B cell (primary cell): ENCODE data around the gene ATXN1.

Experiments
- CTCF ChIP-seq: fragments of 200-600 bp; IDR thresholded peaks from one replicate; pipeline ENCODE4 v1.8.0; 2022; ENCODE audit warnings: antibody characterized with exemption, mild to moderate bottlenecking
- EZH2 ChIP-seq: IDR thresholded peaks from 2 replicates; pipeline ENCODE4 v1.6.1; 2012; ENCODE audit warnings: borderline replicate concordance, low read depth, mild to moderate bottlenecking, moderate library complexity, low read length; ENCODE audit not compliant: insufficient read depth, poor library complexity, severe bottlenecking

- TF ChIP-seq CTCF (no peak), EZH2 (no peak)
Measured at GRCh38 chr6:16504609-16505008, 256.7 kb downstream of the ATXN1 start.
